Measurements from ENCODE around the gene AUTS2.

Gene AUTS2

DNA sequence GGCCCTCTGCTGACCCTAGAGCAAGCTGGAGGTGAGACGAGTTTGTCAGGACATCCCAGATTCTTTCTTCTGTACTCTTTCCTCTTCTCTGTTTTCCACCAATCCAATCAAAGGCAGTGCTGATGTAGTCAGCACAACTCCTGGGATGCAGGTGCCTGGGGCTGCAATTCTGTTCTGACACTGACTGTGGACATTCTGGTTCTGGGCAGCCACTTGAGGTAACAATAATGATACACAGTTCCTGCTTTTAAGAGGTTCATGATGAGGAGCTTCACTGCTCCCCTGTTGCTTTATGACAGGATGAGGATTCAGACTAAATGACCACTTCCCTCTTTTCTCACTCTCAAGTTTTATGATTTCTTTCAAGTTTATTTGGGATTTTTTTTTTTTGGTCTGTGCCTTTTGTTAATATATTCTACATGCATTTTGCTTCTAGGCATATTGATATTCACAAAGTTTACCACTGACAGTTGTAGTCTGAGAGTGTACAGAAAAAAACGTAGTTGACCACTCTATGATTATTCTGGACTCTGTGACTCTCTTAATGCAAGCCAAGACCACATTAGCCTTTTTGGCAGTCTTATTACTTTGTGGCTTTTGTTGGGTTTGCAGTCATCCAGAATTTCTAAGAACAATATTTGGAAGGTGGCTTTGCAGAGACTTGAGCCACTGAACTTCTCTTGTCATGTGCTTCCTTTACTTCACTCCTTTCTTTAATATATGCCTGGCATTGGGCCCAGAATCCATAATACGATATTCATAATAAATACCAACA is 247.6 kb downstream of the AUTS2 start:
- Mint-ChIP-seq H3K4me3 (no peak overlapping the region), H3K27me3 (peaks cover 2% of the 10 kb centered on the region), H3K36me3 (ENCODE audit: low read depth) (no peaks in the 10 kb centered on the region), H3K4me1 (peaks cover 17% of the 10 kb centered on the region), H3K27ac (no peak overlapping the region), H3K9me3 (no peaks in the 10 kb centered on the region)
- DNase-seq: no peak
- no peak for ATAC-seq

DNA sequence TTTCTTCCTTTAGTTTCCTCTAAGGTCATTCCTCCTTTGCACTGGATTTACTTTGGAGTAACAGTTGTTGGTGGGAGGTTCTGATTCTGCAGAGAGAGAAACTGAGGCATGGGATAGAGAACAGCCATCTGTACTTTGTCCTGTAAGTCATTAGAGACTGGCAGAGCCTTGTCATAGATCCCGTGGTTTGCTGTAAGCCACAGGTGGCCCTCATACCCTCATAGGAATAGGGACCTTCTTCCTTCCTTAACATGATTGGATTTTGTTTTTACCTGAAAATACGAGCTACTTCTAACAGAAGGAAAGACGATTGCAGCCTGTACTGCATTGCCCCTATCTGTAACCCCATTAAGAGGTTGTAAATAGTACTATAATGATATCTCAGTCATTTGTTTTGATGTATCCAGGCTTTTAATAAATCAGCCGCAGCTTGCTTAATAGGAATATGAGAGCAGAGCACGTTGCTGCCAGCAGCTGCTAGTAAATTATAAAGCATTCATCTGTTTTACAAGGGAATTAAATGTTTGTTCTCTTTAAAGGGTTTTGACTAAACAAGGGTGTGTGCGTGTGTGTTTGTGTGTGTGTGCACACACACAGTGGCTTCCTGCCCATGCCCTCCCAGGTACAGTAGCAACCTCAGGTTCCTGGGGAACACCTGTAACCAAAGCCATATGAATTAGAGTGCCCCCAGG is 249.8 kb downstream of the AUTS2 start:
- ATAC-seq (no peak), DNase-seq (no peak)
- no peak overlapping the region for H3K4me3 Mint-ChIP-seq
- H3K27ac Mint-ChIP-seq: no peak overlapping the region
- peaks cover 17% of the 10 kb centered on the region for H3K4me1 Mint-ChIP-seq
- H3K9me3 Mint-ChIP-seq: no peaks in the 10 kb centered on the region
- H3K36me3 Mint-ChIP-seq (ENCODE audit: low read depth): no peaks in the 10 kb centered on the region
- peaks cover 2% of the 10 kb centered on the region for H3K27me3 Mint-ChIP-seq

DNA sequence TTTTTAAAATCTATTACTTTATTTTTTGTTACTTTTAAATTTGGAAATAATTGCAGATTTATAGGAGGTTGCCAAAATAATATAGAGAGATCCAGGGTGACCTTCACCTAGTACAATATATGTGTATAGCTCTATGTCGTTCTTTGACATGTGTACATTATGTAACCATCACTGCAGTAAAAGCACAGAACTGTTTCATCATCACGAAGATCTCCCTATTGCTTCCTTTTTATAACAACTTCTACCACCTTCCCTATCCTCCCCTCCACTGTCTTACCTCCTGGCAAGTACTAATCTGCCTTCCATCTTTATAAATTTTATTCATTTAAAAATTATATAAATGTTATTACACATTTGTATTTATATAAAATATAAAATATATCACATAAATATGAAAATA is 251.0 kb downstream of the AUTS2 start:
- Mint-ChIP-seq H3K4me3 (no peak overlapping the region), H3K27ac (no peak overlapping the region), H3K9me3 (no peaks in the 10 kb centered on the region), H3K36me3 (ENCODE audit: low read depth) (no peaks in the 10 kb centered on the region), H3K4me1 (peaks cover 8% of the 10 kb centered on the region), H3K27me3 (peaks cover 2% of the 10 kb centered on the region)
- ATAC-seq: no peak
- no peak for DNase-seq

DNA sequence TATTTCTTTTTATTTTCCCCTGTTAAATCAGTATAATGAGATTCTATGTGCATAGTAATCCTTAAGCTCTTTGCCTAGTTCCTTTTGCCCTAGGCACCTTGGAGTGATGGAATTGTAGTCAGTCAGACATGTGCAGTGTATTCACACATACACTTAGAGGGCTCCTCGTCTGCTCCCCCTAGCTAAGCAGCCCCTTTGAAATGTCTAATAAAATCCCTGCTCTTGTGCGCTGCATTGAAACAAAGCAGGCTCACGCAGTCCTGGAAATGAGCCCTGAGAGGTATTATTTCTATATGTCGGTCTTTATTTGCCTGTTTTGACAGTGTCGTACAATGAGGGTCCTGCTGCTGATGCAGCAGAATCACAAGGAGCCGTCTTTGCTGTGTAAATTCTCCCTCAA is 258.7 kb downstream of the AUTS2 start:
- peaks cover 2% of the 10 kb centered on the region for H3K27me3 Mint-ChIP-seq
- no peaks in the 10 kb centered on the region for H3K9me3 Mint-ChIP-seq
- H3K4me3 Mint-ChIP-seq: no peak overlapping the region
- DNase-seq: no peak
- no peaks in the 10 kb centered on the region for H3K4me1 Mint-ChIP-seq
- no peak for ATAC-seq
- no peaks in the 10 kb centered on the region for H3K36me3 Mint-ChIP-seq (ENCODE audit: low read depth)
- H3K27ac Mint-ChIP-seq: no peak overlapping the region

DNA sequence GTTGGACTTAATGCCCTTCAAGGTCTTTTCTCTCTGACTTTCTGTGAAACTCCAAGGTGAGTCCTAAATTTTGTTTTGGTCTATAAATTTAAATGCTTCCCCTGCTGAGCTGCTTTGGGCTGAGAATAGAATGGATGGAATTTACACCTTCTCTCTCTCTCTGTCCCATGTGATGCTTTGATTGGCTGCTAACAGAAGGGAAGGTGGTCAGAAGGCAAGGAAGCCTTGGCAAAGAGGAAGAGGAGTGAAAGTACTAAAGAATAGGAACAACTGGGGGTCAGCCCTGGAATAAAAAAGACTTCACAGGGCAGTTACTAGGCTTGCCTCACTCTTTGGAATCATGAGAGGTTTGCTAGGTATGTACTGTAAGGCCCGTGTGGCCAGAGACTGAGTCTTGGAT is 260.2 kb downstream of the AUTS2 start:
- Mint-ChIP-seq H3K27me3 (peaks cover 2% of the 10 kb centered on the region), H3K27ac (no peak overlapping the region)
- DNase-seq: no peak

DNA sequence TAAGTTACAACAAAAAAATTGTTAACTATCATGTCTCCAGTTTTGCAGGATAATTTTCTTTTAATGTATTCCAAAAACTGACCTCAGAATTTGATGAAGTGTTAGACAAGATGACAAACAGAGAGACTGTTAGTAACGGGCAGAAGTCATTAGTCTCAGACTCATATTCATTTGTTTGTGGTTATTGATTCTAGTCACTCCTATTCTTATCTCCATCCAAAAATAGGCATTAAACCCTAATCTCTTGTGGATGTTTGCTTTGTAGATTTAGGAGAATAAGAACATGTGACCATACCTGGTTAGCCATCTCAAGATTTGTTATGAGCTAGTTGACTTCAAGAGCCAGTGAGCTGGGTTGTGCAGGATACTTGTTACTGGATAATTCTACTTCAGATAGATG is 261.1 kb downstream of the AUTS2 start:
- Mint-ChIP-seq H3K27me3 (peaks cover 2% of the 10 kb centered on the region), H3K36me3 (ENCODE audit: low read depth) (no peaks in the 10 kb centered on the region), H3K4me3 (no peak overlapping the region), H3K9me3 (no peaks in the 10 kb centered on the region), H3K27ac (no peak overlapping the region), H3K4me1 (no peaks in the 10 kb centered on the region)
- DNase-seq (no peak), ATAC-seq (no peak)

More for the DNA sequence above, 260.2 kb downstream of the AUTS2 start:
- Mint-ChIP-seq H3K9me3 (no peaks in the 10 kb centered on the region), H3K36me3 (ENCODE audit: low read depth) (no peaks in the 10 kb centered on the region), H3K4me3 (no peak overlapping the region), H3K4me1 (no peaks in the 10 kb centered on the region)
- no peak for ATAC-seq

DNA sequence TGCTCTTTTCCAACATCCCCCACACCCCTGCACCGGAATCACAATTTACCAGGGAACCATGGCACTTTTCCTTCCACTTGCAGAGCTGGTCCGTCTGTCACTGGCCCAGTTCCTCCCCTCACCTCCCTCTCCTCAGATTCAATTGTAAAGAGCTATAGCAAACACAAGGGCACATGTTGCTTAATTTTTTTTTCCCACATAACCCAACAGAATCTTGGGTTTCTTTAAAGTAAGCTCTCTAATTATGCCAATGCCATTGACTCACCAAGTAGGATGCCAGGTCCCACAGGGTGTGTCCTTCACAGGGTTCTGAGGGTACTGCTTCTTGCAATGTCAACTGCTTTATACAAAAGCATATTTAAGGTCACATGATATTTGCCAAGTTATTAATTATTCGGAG is 262.2 kb downstream of the AUTS2 start:
- Mint-ChIP-seq H3K27me3 (peaks cover 2% of the 10 kb centered on the region), H3K36me3 (ENCODE audit: low read depth) (no peaks in the 10 kb centered on the region), H3K9me3 (no peaks in the 10 kb centered on the region), H3K4me1 (no peaks in the 10 kb centered on the region), H3K27ac (no peak overlapping the region), H3K4me3 (no peak overlapping the region)
- ATAC-seq (no peak), DNase-seq (no peak)

DNA sequence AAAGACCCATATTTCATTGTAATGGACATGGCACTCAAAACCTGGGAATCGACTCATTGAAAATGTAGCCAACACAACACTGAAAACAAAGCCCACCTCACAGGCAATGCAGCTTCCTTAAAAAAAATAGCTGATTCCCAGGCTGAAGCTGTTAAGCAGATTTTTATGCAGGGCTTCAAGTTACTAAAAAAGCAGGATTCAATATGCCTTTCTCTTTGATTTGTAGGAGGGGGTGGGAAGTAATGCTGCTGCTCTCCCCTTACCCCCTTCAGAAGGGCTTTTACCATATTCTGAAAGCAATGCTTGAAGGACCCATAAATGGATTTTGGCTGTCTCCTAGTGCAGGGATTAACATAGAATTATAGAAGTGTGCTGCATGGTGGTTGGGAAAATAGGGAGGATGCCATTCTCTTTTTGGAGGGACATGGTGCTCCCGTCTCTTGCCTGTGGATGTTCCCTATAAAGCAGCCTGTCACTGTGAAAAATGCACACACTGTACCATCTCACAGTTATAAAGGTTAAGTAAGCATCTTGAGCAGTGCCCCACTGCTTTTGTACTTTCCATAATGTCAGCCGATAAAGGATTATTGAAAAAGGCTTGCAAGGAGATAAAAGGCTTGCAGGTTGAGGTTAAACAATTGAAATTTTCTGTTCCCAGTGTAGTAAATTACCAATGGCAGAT is 262.8 kb downstream of the AUTS2 start:
- DNase-seq (no peak), ATAC-seq (no peak)
- H3K27me3 Mint-ChIP-seq: peaks cover 2% of the 10 kb centered on the region
- no peaks in the 10 kb centered on the region for H3K4me1 Mint-ChIP-seq
- H3K9me3 Mint-ChIP-seq: no peaks in the 10 kb centered on the region
- no peak overlapping the region for H3K4me3 Mint-ChIP-seq
- no peak overlapping the region for H3K27ac Mint-ChIP-seq
- H3K36me3 Mint-ChIP-seq (ENCODE audit: low read depth): no peaks in the 10 kb centered on the region

DNA sequence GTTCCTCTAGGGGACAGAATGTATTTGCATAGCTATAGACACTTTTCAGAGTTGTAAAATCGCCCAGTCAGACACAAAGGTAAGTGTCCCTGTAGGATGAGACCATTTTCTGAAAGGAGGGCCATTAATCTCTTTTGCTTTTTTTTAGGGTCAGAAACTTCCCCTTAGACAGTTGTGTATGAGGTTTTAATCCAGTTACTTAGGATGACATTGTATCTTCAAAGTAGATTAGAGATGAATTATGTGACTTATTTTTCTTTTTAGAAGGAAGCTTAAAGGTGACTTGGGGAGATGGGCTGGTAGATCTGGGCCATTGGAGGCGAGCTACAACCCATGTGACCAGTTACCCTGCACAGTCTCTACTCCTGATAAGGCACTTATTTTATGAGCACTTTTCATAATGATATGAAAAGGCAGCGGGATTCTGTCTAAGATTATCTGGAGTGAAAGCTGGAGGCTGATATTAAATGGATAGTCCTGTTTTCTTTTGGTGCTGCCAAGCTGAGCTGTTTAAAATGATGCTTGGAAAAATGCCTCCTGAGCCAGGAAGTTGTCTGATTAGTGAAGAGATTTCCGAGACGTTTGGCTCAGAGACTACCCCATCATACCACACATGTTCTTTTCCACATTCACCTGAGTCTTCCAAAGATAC is 264.3 kb downstream of the AUTS2 start:
- no peak overlapping the region for H3K27ac Mint-ChIP-seq
- no peaks in the 10 kb centered on the region for H3K9me3 Mint-ChIP-seq
- peaks cover 2% of the 10 kb centered on the region for H3K27me3 Mint-ChIP-seq
- H3K4me3 Mint-ChIP-seq: no peak overlapping the region
- DNase-seq (no peak), ATAC-seq (no peak)
- H3K4me1 Mint-ChIP-seq: no peaks in the 10 kb centered on the region
- no peaks in the 10 kb centered on the region for H3K36me3 Mint-ChIP-seq (ENCODE audit: low read depth)

DNA sequence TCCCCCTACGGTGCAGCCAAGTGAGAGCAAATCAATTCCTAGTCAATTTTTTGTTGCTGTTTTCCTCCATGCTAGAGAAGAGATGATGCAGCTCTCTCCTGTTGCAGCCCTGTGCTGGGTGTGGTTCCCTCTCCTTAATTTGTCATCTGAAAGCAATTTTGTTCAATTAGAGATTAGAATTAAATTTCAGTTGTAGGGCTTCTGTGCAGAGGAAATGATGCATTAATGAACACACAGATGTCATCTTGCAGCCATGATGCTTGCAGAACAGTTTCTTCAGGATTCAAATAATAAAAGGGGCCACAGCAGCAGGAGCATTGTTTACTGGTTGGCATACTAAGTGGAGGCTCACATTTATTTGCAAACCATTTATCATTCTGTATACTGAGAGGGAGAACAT is 266.0 kb downstream of the AUTS2 start:
- Mint-ChIP-seq H3K27me3 (peaks cover 2% of the 10 kb centered on the region), H3K9me3 (no peaks in the 10 kb centered on the region), H3K4me3 (no peak overlapping the region), H3K27ac (no peak overlapping the region), H3K36me3 (ENCODE audit: low read depth) (no peaks in the 10 kb centered on the region), H3K4me1 (no peaks in the 10 kb centered on the region)
- ATAC-seq: no peak
- DNase-seq: no peak

DNA sequence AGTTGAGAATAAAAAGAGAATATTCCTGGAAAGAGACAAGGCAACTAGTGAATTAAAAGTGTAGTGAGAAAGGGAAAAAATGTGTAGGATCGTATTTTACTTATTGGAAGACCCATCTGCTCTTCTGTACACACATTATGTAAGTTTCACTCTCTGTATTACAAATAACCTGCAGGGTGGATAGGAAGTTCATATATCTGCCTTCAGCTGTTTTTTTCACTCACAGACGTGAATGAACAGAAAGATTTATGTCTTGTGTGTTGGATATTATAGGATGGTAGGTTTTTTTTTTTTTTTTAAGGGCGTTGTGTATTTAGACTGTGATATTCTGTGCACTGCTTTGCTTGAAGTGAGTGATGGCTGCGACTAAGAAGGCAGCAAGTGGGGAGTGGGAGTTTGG is 266.5 kb downstream of the AUTS2 start:
- no peak overlapping the region for H3K27ac Mint-ChIP-seq
- H3K4me3 Mint-ChIP-seq: no peak overlapping the region
- H3K9me3 Mint-ChIP-seq: no peaks in the 10 kb centered on the region
- DNase-seq: no peak
- H3K4me1 Mint-ChIP-seq: no peaks in the 10 kb centered on the region
- no peaks in the 10 kb centered on the region for H3K36me3 Mint-ChIP-seq (ENCODE audit: low read depth)
- ATAC-seq: no peak
- peaks cover 2% of the 10 kb centered on the region for H3K27me3 Mint-ChIP-seq

DNA sequence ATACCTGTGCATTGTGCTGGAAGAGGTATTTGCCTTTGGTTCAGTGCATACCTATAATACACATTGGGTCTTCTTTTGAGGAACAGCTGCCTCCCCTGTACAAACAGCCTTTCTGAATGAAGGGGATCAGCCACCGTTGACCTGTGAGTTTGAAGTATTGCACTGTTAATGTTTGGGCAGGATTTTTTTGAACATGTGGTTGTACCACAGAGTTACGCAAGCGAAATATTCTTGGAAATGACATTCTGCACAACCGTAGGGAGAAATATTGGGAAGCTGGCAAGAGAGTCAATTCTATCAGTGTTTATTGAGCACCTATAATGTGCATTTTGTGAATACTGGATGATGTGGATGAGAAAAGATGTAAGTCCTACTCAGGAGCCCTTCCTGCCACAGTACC is 270.6 kb downstream of the AUTS2 start:
- no peak for DNase-seq
- H3K4me3 Mint-ChIP-seq: no peak overlapping the region
- ATAC-seq: no peak
- H3K36me3 Mint-ChIP-seq (ENCODE audit: low read depth): no peaks in the 10 kb centered on the region
- H3K4me1 Mint-ChIP-seq: no peaks in the 10 kb centered on the region
- H3K27ac Mint-ChIP-seq: no peak overlapping the region
- no peaks in the 10 kb centered on the region for H3K9me3 Mint-ChIP-seq
- H3K27me3 Mint-ChIP-seq: no peaks in the 10 kb centered on the region

DNA sequence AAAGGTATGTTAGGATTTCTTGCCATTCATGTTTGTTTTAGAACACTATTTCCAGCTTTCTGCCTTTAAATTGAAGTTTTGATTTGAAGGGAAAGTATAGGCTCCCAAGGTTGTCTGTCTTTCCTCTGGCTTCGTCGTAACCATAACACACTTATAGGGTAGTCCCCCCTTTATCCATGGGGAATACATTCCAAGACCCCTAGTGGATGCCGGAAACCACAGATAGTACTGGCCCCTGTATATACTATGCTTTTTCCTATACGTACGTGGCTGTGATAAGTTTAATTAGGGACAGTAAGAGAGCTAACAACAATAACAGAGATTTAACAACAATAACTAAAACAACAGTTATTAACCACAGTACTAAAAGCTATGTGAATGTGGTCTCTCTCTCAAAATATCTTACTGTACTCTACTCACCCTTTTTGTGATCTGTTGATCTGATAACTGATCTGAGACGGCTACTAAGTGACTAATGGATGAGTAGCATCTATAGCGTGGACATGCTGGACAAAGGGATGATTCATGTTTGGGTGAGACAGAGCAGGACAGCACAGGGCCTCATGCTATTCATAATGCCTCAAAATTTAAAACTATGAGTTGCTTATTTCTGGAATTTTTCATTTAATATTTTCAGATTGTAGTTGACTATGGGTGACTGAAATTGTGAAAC is 273.1 kb downstream of the AUTS2 start:
- no peaks in the 10 kb centered on the region for H3K9me3 Mint-ChIP-seq
- H3K27ac Mint-ChIP-seq: no peak overlapping the region
- H3K27me3 Mint-ChIP-seq: no peaks in the 10 kb centered on the region
- H3K36me3 Mint-ChIP-seq (ENCODE audit: low read depth): no peaks in the 10 kb centered on the region
- H3K4me1 Mint-ChIP-seq: no peaks in the 10 kb centered on the region
- no peak for ATAC-seq
- no peak overlapping the region for H3K4me3 Mint-ChIP-seq
- no peak for DNase-seq

DNA sequence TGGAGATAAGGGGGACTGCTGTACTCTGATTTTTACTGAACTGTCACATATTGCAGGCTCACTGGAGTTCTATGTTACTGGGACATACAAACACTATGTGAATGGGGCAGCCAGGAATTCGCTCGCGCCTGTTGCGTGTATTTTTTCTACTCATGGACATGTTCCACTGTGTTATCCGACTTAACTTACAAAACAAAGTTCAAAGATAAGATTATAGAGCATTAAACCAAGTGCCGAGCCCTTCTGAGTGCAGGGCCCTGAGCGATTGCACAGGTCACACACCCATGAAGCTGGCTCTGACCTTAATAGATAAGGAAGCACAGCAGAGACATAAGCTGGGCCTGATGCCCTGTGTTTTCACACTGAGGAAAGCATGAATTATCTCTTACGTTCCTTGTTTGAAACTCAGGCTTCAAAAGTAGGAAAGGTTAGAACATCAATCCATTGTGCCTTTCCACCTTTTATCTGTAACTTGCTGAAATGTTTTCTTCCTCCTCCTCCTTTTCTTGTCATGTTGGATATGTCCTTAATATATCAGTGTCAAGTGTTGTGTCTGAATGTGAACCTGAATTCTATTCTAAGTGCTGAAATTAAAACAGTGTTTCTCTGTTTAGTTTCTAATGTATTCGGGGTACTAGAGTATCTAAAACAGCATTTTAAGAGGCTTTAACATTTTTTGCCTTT is 273.8 kb downstream of the AUTS2 start:
- H3K4me3 Mint-ChIP-seq: no peak overlapping the region
- no peak overlapping the region for H3K27ac Mint-ChIP-seq
- no peaks in the 10 kb centered on the region for H3K36me3 Mint-ChIP-seq (ENCODE audit: low read depth)
- DNase-seq (no peak), ATAC-seq (no peak)
- no peaks in the 10 kb centered on the region for H3K27me3 Mint-ChIP-seq
- H3K9me3 Mint-ChIP-seq: no peaks in the 10 kb centered on the region
- no peaks in the 10 kb centered on the region for H3K4me1 Mint-ChIP-seq
